OCI-LY1 (cell line): ENCODE data around the gene FGR.

Source experiments
- H2AFZ ChIP-seq: fragments of 200-600 bp; sonication (generic), shearing (Covaris generic); 2 replicates; pipeline ENCODE4 v1.6.0; 2014; ENCODE audit warnings: antibody characterized with exemption, mild to moderate bottlenecking, low read length
- H3F3A ChIP-seq: fragments of 200-600 bp; sonication (generic), shearing (Covaris generic); 2 replicates; pipeline ENCODE4 v1.6.0; 2014; ENCODE audit warnings: mild to moderate bottlenecking, antibody characterized with exemption, low read length, moderate library complexity; ENCODE audit not compliant: insufficient read depth
- H3K27ac ChIP-seq: fragments of 200-600 bp; sonication (generic); 2 replicates; pipeline ENCODE4 v1.5.1; 2014; ENCODE audit warnings: low read length, mixed run types, mild to moderate bottlenecking, low read depth; ENCODE audit not compliant: poor library complexity, severe bottlenecking
- H3K27me3 ChIP-seq: fragments of 200-600 bp; sonication (generic); 2 replicates; pipeline ENCODE4 v1.6.0; 2014; ENCODE audit warnings: antibody characterized with exemption, mild to moderate bottlenecking, low read length, moderate library complexity; ENCODE audit not compliant: insufficient read depth
- H3K36me3 ChIP-seq: fragments of 200-600 bp; sonication (generic); 2 replicates; pipeline ENCODE4 v1.6.1; 2014; ENCODE audit warnings: mild to moderate bottlenecking, antibody characterized with exemption, low read length, moderate library complexity, mixed read lengths; ENCODE audit not compliant: insufficient read depth
- H3K4me1 ChIP-seq: fragments of 200-600 bp; sonication (generic); 2 replicates; pipeline ENCODE4 v1.5.1; 2014; ENCODE audit warnings: mild to moderate bottlenecking, low read length, moderate library complexity; ENCODE audit not compliant: insufficient read depth, severe bottlenecking
- H3K4me2 ChIP-seq: fragments of 200-600 bp; sonication (generic), shearing (Covaris generic); 2 replicates; pipeline ENCODE4 v1.6.1; 2014; ENCODE audit warnings: low read length
- H3K4me3 ChIP-seq: fragments of 200-600 bp; sonication (generic); 2 replicates; pipeline ENCODE4 v1.5.1; 2014; ENCODE audit warnings: low read length, low read depth, mild to moderate bottlenecking, mixed read lengths; ENCODE audit not compliant: poor library complexity, severe bottlenecking
- H3K79me2 ChIP-seq: fragments of 200-600 bp; shearing (Covaris generic); 2 replicates; pipeline ENCODE4 v1.6.1; 2016; ENCODE audit warnings: mixed run types, low read length, mixed read lengths; ENCODE audit not compliant: insufficient read depth
- H3K9ac ChIP-seq: fragments of 200-600 bp; sonication (generic), shearing (Covaris generic); 2 replicates; pipeline ENCODE4 v1.6.1; 2014; ENCODE audit warnings: mild to moderate bottlenecking, low read length, mixed read lengths
- H3K9me2 ChIP-seq: fragments of 200-600 bp; sonication (generic), shearing (Covaris generic); 2 replicates; pipeline ENCODE4 v1.6.1; 2014; ENCODE audit warnings: low read depth, mild to moderate bottlenecking, low read length, mixed read lengths
- H3K9me3 ChIP-seq: fragments of 200-600 bp; shearing (Covaris generic); 2 replicates; pipeline ENCODE4 v1.6.1; 2014; ENCODE audit warnings: low read length, mixed read lengths
- H4K20me1 ChIP-seq: fragments of 200-600 bp; sonication (generic), shearing (Covaris generic); 2 replicates; pipeline ENCODE4 v1.6.0; 2016; ENCODE audit warnings: mild to moderate bottlenecking, low read length; ENCODE audit not compliant: insufficient read depth
- CTCF ChIP-seq: fragments of 200-600 bp; sonication (generic), shearing (Covaris generic); IDR thresholded peaks from 2 replicates; pipeline ENCODE4 v1.5.1; 2017; ENCODE audit warnings: mild to moderate bottlenecking, antibody characterized with exemption, low read length, moderate library complexity, mixed read lengths
- EZH2 ChIP-seq: fragments of 200-600 bp; sonication (generic), shearing (Covaris generic); IDR thresholded peaks from 2 replicates; pipeline ENCODE4 v1.8.0; 2017; ENCODE audit warnings: borderline replicate concordance, mixed run types, mild to moderate bottlenecking, antibody characterized with exemption, low read length, moderate library complexity, mixed read lengths

The FGR gene

DNA sequence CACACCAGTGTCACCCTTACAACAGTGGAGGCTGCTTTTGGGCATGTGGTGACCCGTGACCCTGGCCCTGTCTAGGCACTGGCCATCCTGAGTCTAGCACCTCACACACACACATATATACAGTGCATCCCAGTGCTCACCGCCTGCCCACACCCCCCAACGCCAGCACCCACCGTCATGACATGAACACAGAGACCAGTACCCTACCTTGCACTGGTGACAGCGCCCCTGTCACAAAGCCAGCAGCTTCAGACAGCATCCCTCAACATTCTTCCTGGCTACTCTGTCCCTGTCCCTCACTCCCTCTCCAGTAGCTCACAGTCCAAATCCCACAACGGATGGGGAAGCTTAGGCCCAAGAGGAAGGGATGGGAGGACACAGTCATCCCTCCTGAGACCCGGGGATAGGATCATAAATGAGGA lies 58.2 kb downstream of the FGR start:
- Histone ChIP-seq H3K4me3 (no peak overlapping the region), H3K4me1 (peaks cover 25% of the 10 kb centered on the region)
- no peak for TF ChIP-seq CTCF
- TF ChIP-seq EZH2: no peak

GRCh38 chr1:27575840-27576331 lies 59.1 kb downstream of the FGR start:
- Histone ChIP-seq H3K9ac (no peak overlapping the region), H3K27me3 (0 out of 2 replicates have a peak, but pooled peaks cover 5% of the 10 kb centered on the region), H3K79me2 (no peaks in the 10 kb centered on the region), H3K4me1 (peaks cover 25% of the 10 kb centered on the region), H3K36me3 (0 out of 2 replicates have a peak, but pooled peaks cover 6% of the 10 kb centered on the region), H3K9me3 (no peaks in the 10 kb centered on the region), H3F3A (no peaks in the 10 kb centered on the region), H2AFZ (no peak overlapping the region), H3K4me2 (peak overlapping the region; percentile 65), H3K27ac (no peak overlapping the region), H4K20me1 (no peaks in the 10 kb centered on the region), H3K9me2 (no peaks in the 10 kb centered on the region), H3K4me3 (peak overlapping the region; percentile 48)
- TF ChIP-seq CTCF: peak; percentile 26; the same call in 1 of the 2 replicates
- no peak for TF ChIP-seq EZH2

More for the DNA sequence above, 58.2 kb downstream of the FGR start:
- H3K27me3 ChIP-seq: 0 out of 2 replicates have a peak, but pooled peaks cover 5% of the 10 kb centered on the region
- no peak overlapping the region for H2AFZ ChIP-seq
- no peaks in the 10 kb centered on the region for H3K9me2 ChIP-seq
- no peaks in the 10 kb centered on the region for H3K9me3 ChIP-seq
- H3K79me2 ChIP-seq: no peaks in the 10 kb centered on the region
- 0 out of 2 replicates have a peak, but pooled peaks cover 6% of the 10 kb centered on the region for H3K36me3 ChIP-seq
- H3F3A ChIP-seq: no peaks in the 10 kb centered on the region
- H3K4me2 ChIP-seq: peak overlapping the region; percentile 65; the same call in 1 of the 2 replicates
- H3K27ac ChIP-seq: no peak overlapping the region
- H3K9ac ChIP-seq: no peak overlapping the region
- no peaks in the 10 kb centered on the region for H4K20me1 ChIP-seq

DNA sequence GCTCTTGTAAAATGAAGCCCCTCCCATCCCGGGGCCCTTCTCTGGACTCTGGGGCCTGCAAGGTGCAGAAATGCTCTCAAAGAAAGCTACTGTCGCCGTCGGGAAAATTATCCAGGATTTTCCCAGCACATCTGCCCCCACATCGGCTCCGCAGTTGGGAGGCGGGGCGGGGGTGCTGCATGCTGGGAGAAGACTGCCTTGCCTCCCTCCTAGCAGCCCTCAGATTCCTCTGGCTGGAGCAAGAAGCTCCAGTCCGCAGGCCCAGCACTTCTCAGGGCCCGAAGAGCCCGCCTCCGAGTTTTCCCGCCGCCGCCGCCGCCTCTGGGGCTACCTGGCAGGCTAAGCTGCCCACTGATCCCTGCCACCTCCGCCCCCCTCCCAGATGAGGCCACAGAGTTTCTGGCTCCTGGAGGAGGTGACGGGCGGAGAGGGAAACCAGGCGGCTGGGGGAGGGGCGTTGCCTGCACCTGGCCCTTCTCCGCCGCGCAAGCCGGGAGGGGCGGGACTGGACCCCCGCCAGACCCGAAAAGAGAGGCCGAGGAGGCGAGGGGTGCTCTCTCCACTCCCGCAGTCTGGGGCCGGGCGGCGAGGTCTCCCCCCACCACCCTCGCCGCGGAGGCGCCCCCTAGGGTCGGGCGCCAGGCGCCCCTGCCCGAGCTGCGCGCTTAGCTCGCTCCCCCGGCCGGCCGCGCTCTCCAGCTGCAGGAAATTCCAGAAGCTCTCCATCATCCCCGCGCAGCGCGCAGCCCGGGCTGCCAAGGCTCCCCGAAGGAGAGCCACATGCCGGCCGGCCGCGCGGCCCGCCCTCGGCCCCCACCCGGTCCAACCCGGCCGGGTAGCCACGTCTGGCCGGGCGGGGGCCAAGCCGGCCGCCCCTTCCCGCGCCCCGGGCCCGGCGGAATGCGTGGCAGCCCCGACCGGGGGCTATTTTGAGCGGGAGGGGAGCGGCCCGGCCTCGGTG lies 59.8 kb downstream of the FGR start:
- Histone ChIP-seq H3K4me3 (peak overlapping the region; percentile 48), H3K79me2 (no peaks in the 10 kb centered on the region), H2AFZ (no peak overlapping the region), H3K9ac (peak overlapping the region; percentile 43; the same call in 1 of the 2 replicates), H3K9me2 (no peaks in the 10 kb centered on the region), H3K9me3 (no peaks in the 10 kb centered on the region), H3K27me3 (0 out of 2 replicates have a peak, but pooled peaks cover 5% of the 10 kb centered on the region), H3K36me3 (0 out of 2 replicates have a peak, but pooled peaks cover 6% of the 10 kb centered on the region), H3K4me2 (peak overlapping the region; percentile 65), H3K4me1 (peaks cover 25% of the 10 kb centered on the region), H3K27ac (no peak overlapping the region), H3F3A (no peaks in the 10 kb centered on the region), H4K20me1 (no peaks in the 10 kb centered on the region)
- TF ChIP-seq EZH2 (no peak), CTCF (peak; percentile 46; the same call in 1 of the 2 replicates)
